ENCODE data around the gene ITIH4.

The ITIH4 gene

GRCh38 chr3:52831500-52832301 is 1.2 kb upstream of the ITIH4 start:
- DNase-seq (ENCODE audit: low spot score) = peak; percentile 88

GRCh38 chr3:52829906-52830463 is 487 bp downstream of the ITIH4 start:
- DNase-seq (ENCODE audit: low spot score) = no peak

GRCh38 chr3:52829482-52829881 is 990 bp downstream of the ITIH4 start:
- DNase-seq (ENCODE audit: low spot score) = no peak

- DNase-seq (ENCODE audit: low spot score) = no peak
Measured at GRCh38 chr3:52827866-52828376, 2.6 kb downstream of the ITIH4 start.

- DNase-seq (ENCODE audit: low spot score) = no peak
Measured at GRCh38 chr3:52827441-52827840, 3.0 kb downstream of the ITIH4 start.

- DNase-seq (ENCODE audit: low spot score) = no peak
Measured at GRCh38 chr3:52824037-52824436, 6.4 kb downstream of the ITIH4 start.

GRCh38 chr3:52822363-52822762 is 8.1 kb downstream of the ITIH4 start:
- DNase-seq (ENCODE audit: low spot score) = no peak

GRCh38 chr3:52820736-52821135 is 9.7 kb downstream of the ITIH4 start:
- DNase-seq (ENCODE audit: low spot score) = peak; percentile 40

GRCh38 chr3:52819936-52820335 is 10.5 kb downstream of the ITIH4 start:
- no peak for DNase-seq (ENCODE audit: low spot score)

GRCh38 chr3:52817860-52818259 is 12.6 kb downstream of the ITIH4 start:
- DNase-seq (ENCODE audit: low spot score) = no peak

- no peak for DNase-seq (ENCODE audit: low spot score)
Measured at GRCh38 chr3:52817221-52817620, 13.3 kb downstream of the ITIH4 start.

GRCh38 chr3:52816654-52817053 is 13.8 kb downstream of the ITIH4 start:
- DNase-seq (ENCODE audit: low spot score) = no peak

GRCh38 chr3:52816199-52816598 is 14.3 kb downstream of the ITIH4 start:
- DNase-seq (ENCODE audit: low spot score) = no peak

- no peak for DNase-seq (ENCODE audit: low spot score)
Measured at GRCh38 chr3:52813810-52814209, 16.7 kb downstream of the ITIH4 start.

- no peak for DNase-seq (ENCODE audit: low spot score)
Measured at GRCh38 chr3:52811452-52812011, 18.9 kb downstream of the ITIH4 start.

- DNase-seq (ENCODE audit: low spot score) = no peak
Measured at GRCh38 chr3:52810923-52811322, 19.5 kb downstream of the ITIH4 start.

GRCh38 chr3:52809662-52810377 is 20.7 kb downstream of the ITIH4 start:
- no peak for DNase-seq (ENCODE audit: low spot score)

- no peak for DNase-seq (ENCODE audit: low spot score)
Measured at GRCh38 chr3:52809149-52809548, 21.3 kb downstream of the ITIH4 start.

GRCh38 chr3:52805270-52806039 is 25.0 kb downstream of the ITIH4 start:
- DNase-seq (ENCODE audit: low spot score) = no peak

GRCh38 chr3:52801839-52802238 is 28.6 kb downstream of the ITIH4 start:
- DNase-seq (ENCODE audit: low spot score) = peak; percentile 50

GRCh38 chr3:52800079-52800478 is 30.4 kb downstream of the ITIH4 start:
- DNase-seq (ENCODE audit: low spot score) = no peak

GRCh38 chr3:52798978-52799476 is 31.4 kb downstream of the ITIH4 start:
- DNase-seq (ENCODE audit: low spot score) = peak; percentile 35

Data from GM03348 (cell line).